ENCODE data around the gene SPRED1. TPM values are rescaled to one million over a fixed set of nuclear protein-coding genes. Genes with fewer than 3 reads are reported as not detected.

Gene SPRED1
- total and polyA plus RNA-seq, 2 experiments from 2014 or later: 11.4 to 44.0 TPM

- TF ChIP-seq ZNF462 (CRISPR knock-in tag; IDR thresholded peaks at IDR 0.05): no peak
- no peak for TF ChIP-seq ZNF114 (CRISPR knock-in tag; IDR thresholded peaks at IDR 0.05)
- TF ChIP-seq STAT1 (IDR thresholded peaks at IDR 0.05; ENCODE audit: unreplicated experiment): no peak
- no peak for TF ChIP-seq CREB1 (CRISPR knock-in tag; IDR thresholded peaks at IDR 0.05; ENCODE audit: low read depth)
- no peak for TF ChIP-seq REST (IDR thresholded peaks at IDR 0.05; ENCODE audit: unreplicated experiment)
Measured at GRCh38 chr15:38225381-38225780, 27.3 kb upstream of the SPRED1 start (continued).

DNA sequence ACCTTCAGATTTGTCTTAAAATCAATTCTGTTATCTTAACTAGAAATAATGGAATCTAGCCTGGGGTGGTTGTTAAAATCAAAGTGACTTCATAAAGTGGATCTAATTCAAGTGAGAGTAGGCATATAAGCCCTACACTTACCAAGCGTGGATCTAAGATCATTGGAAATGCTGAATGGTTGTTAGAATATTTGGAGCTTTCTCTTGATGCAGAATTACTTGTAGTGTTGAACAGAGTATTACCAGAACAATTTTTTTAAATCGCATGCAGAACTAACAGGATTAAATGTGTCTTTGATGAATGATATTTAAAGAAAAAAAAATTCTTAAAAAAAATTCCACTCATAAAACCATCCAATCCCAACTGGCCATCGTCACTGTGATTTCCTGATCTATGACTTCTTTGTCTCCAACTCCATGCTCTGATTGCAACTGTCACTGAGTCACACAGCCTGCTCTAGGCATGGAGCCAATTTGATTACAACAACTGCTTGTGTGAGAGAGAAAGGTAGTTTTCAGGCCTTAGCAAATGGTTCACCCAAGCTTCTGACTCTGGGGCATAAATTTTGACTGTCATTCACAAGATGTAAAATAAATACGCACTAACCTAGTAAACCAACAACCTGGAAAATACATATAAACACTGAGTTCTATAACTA lies 25.9 kb upstream of the SPRED1 start:
- H3K4me1 Mint-ChIP-seq: peaks cover 5% of the 10 kb centered on the region; the same call in 2 of the 3 replicates
- ATAC-seq (no peak), DNase-seq (ENCODE audit: low spot score) (no peak)
- no peaks in the 10 kb centered on the region for H3K79me2 ChIP-seq (replicated peaks; ENCODE audit: insufficient read depth)
- no peak overlapping the region for H3K27ac Mint-ChIP-seq
- no peaks in the 10 kb centered on the region for H3K36me3 ChIP-seq (ENCODE audit: insufficient read depth)
- no peaks in the 10 kb centered on the region for H3K36me3 Mint-ChIP-seq (ENCODE audit: low read depth)
- H3K4me2 ChIP-seq: no peak overlapping the region
- H3K4me1 ChIP-seq (ENCODE audit: insufficient read depth): no peaks in the 10 kb centered on the region
- no peaks in the 10 kb centered on the region for H3K9me3 Mint-ChIP-seq
- H3F3A ChIP-seq (replicated peaks; ENCODE audit: low read depth): no peaks in the 10 kb centered on the region
- H2AFZ ChIP-seq: no peak overlapping the region
- H3K4me3 Mint-ChIP-seq: no peak overlapping the region
- H4K20me1 ChIP-seq (replicated peaks; ENCODE audit: insufficient read depth): no peaks in the 10 kb centered on the region
- H3K27ac ChIP-seq (ENCODE audit: low read depth): no peak overlapping the region
- H3K4me3 ChIP-seq: no peak overlapping the region
- no peaks in the 10 kb centered on the region for H3K27me3 Mint-ChIP-seq (ENCODE audit: insufficient read depth, low read depth, poor library complexity)
- no peaks in the 10 kb centered on the region for H3K27me3 ChIP-seq (ENCODE audit: insufficient read depth)
- no peaks in the 10 kb centered on the region for H3K9me2 ChIP-seq (ENCODE audit: insufficient read depth)
- TF ChIP-seq CTCF (conservative IDR thresholded peaks at IDR 0.05; ENCODE audit: low read depth in 2 of 2) (no peak), NANOG (IDR thresholded peaks at IDR 0.05; ENCODE audit: borderline replicate concordance) (no peak), CREB1 (CRISPR knock-in tag; IDR thresholded peaks at IDR 0.05; ENCODE audit: low read depth) (no peak)

All from GM23338 (cell line).